ENCODE results near the gene ST6GAL1. TPM values are rescaled to one million over a fixed set of nuclear protein-coding genes. Genes with fewer than 3 reads are reported as not detected.

Gene ST6GAL1
- total RNA-seq, 2 donors from 2014 or later = 57.3 to 62.6 TPM

DNA sequence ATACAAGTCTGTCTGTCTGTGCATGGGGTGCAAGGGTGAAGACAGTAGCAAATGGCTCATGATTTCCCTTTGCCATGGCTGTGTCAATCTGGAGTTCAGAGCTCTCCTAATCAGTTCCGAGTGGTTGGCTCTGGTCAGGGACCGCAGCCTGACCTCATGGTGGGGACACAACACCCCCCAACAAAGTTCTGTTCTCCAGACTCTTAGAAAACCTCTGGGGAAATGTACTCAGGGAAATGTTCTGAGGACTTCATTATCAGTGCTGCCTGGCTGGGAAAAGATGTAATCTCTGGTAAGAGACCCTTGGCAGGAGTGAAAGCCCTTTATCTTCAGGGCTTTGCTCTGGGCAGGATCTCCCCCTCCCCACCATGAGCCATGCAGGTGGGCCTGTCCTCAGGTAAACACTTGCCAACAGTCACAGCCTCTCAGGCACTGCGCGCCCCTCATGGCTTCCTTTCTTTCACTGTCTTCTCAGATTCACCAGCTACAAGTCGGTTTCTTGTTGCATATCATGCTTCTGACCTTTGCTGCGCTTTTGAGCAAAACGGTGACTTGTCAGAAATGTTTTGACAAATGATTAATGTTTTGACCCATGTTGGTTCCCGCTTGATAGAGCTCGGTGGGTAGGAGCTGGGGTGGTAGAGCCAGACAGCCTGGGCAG lies 95.5 kb downstream of the ST6GAL1 start:
- intact Hi-C loops (cut with DNase I, micrococcal nuclease) = no loop called here
- ATAC-seq = no peak
- DNase-seq = no peak

DNA sequence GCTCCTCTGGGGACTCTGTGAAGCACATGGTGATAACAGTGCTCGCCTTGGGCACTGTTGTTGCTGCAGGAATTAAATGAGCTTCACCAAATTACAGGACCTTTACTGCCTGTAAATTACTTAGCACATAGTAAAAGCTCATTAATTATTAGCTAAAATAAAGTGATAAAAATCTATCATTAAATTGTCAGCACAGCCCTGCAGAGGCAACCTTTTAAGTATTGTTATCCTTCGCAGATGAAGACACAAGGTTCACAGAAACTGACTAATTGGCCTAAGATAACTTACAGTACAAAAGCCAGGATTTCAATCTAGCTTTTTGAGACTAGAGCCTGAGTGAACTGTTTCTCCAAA lies 96.0 kb downstream of the ST6GAL1 start:
- DNase-seq (no peak), ATAC-seq (no peak)
- intact Hi-C loops (cut with DNase I, micrococcal nuclease) = no loop called here

DNA sequence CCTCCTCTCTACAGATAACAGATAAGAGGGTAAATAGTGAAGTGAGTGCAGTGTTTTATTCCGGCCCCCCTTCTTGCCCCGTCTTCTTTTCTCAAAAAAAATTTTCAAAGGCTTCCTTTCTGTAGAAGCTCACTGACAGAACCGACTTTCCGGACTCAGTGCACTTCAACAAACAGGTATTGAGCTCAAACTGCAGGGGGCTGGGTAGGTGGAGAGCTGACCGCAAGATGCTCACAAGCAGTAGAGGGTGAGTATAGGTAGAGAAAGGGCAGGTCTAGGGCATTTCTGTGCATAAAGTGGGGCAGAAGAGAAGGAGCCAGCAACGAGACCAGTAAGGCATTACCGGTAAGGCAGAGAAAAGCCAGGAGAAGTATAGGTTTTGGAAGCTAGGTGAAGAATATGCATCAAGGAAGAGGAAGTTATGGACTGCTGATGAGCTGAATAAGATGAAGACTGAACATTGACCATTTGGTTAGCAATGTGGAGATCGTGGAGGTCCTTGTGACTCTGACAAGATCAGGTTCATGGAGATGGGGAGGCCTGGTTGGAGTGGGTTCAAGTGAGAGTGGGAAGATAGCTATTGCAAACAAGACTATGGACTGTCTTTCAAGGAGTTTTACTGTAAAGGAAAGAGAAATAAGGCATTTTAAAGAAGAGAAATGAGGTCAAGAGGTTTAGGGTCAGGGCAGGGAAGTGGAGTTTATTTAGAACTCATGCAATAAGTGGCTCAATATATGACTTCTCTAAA lies 97.4 kb downstream of the ST6GAL1 start:
- intact Hi-C loops (cut with DNase I, micrococcal nuclease) = no loop called here
- DNase-seq = no peak

DNA sequence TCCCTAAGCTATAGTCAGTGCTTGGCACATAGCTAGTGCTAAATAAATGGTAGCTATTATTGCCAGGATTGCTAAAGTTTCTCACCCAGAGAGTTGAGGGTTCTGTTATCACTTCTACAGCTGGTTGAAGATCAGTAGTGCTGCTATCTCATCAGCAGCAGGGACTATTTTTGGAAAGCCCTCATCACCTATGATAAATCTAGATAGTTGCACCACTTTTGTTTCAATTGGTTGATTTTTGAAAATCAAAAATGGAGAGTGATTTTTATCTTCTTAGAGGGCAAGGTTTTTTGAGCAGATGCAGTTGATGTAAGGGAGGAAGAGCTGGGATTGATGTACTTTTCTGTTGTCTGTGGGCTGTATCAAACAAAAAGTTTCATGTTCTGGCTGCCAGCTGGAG lies 101.6 kb downstream of the ST6GAL1 start:
- DNase-seq (no peak), ATAC-seq (no peak)
- intact Hi-C loops (cut with DNase I, micrococcal nuclease) = no loop called here

More for the DNA sequence above, 97.4 kb downstream of the ST6GAL1 start:
- no peak for ATAC-seq

DNA sequence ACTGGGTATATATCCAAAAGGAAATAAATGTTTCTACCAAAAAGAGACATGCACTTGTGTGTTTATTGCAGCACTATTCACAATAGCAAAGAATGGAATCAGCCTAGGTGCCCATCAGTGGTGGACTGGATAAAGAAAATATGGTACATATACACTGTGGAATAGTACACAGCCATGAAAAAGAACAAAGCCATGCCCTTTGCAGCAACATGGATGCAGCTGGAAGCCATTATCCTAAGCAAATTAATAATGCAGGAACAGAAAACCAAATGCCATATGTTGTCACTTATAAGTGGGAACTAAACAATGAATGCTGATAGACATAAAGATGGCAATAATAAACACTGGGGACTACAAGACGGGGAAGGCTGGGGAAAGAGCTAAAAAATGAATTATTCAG lies 106.1 kb downstream of the ST6GAL1 start:
- intact Hi-C loops (cut with DNase I, micrococcal nuclease) = no loop called here
- no peak for ATAC-seq
- DNase-seq = no peak

DNA sequence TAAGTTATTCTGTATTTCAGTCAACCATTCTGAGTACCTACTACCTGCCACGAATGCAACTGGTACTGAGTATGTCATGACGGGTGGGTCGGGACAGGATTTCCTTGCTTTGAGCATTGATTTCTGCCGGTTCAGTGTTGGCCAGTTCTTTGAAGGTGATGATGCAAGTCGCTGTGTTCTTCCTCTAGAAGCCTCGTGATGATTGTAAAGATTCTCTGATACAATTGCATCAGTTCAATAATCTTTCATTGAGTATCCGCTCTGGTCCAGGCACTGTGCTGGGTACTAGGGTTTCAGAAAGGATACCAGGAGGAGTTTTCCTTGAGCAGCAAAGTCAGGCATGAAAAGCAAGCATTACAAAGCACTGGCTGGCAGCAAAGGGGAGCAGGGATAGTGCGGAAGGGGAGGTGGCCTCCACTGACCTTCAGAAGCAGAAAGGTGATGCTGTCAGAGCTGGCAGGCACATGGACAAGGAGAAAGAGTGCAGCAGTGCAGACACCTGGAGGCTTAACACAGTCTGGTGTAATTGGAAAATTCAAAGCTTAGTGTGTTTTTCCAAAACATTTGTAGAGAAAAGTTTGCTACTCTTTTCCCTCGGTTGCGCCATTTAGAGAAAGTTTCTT lies 108.9 kb downstream of the ST6GAL1 start:
- no peak for DNase-seq
- ATAC-seq = peak; percentile 44

DNA sequence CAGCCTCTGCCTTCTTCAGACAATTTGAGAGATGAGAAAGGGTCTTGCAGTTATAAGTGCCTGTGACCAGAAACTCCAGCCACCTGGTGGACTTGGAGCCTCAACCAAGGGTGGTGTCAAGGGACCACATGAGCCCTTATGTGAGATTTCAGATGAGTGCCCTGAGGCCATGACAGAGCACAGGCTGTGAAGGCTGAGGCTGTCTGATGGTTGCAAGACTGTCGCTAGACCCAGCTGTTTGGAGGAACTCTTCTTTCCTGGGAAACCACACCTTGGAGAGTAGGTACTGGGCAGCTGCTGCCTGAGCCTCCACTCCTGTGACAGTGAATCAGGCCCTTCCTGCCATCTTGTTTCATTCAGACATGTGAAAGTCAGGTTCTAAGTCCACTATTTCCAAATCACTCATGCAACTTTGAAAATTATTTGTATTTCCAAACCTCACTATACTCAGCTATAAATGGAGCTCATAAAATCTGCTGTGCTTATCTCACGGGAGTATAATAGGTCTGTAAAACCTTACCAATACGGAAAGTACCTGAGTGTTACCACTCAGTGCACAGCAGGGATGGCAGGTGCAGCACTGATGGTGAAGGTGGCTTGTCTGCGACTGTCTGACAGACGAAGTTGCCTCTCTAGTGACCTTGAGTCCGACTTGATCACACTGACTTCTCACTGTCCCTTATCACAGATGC lies 109.5 kb downstream of the ST6GAL1 start:
- ATAC-seq (peak; percentile 82), DNase-seq (peak; percentile 62 to 74)
- intact Hi-C loops (cut with DNase I, micrococcal nuclease) = no loop called here

More for the DNA sequence above, 108.9 kb downstream of the ST6GAL1 start:
- intact Hi-C loops (cut with DNase I, micrococcal nuclease) = no loop called here

DNA sequence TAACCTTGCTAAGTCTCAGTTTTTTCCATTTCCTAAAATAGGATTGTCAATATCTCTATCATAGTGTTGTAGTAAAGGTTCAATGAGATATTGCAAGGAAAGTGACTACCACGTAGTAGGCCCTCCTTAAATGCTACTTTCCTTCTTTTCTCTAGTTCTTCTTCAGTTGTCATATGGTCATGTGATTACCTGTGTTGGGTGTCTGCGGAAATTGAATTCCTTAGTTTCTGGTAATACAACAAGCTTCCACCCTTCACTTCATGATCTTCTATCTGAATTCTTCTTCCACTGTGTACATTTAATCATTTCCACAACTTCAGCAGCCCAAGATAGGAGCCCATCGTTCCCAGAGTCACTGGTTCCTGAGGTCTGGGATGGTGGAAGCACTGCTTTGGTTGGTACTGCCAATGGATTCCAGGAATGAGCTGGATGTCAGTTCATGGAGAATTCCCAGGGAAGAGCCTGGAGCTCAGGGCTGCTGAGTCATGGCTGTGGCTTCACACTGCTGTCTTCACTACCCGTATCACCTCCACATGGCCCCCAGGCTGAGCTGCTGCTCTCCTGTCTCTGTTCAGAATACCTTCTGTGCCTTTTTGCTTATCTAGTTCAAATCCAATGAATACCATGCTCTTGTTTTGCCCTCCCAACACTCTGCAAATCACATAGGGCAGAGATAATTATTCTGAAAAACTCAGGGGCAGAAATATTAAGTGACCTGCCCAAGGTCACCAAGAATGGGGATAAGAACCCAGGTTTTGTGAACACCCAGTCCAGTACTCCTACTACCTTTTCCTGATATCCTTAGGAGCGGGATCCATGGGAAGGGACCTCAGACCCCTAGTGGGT lies 110.4 kb downstream of the ST6GAL1 start:
- intact Hi-C loops (cut with DNase I, micrococcal nuclease) = no loop called here
- ATAC-seq (no peak), DNase-seq (no peak)

DNA sequence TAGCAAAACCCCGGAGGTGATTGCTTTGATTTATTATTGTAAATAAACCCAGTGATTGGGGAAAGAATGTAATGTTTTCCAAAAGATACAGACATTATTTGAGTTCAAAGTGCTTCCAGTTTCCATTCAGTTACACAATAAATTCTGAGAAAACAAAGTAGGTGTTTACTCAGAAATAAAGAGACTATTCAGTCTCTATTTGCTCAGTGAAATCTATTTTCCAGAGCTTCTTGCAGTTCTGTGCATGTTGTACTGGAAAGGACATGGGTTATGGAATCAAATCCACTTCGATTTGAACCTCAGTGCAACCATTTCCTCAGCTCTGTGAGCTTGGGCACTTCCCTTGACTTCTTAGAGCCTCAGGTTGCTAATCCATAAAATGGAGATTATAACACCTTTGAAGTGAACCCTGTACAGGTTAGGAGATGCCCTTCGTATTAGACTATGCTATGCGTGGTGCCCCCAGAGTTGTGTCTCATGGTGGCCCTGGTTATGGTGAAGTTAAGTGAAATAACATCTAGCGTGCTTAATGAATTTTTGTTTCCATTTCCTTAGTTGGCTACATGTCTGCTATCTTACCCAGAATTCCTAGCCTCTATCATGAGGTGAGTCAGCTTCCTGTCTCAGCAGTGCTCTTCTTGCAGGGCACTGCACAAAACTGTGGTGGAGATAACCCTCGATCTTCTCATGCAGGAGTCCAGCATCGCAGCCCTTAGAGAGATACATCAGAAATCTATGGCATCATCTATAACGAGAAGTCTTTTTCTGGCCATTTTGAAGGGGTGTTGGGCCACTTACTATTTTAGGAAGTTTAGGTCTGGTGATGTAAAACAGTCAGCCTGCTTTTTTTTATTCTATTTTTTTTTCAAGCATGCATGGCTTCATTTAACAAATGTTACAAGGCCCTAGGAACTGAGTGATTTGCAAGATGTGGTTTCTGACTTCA lies 111.3 kb downstream of the ST6GAL1 start:
- peak; percentile 46 for ATAC-seq
- no peak for DNase-seq
- intact Hi-C loops (cut with DNase I, micrococcal nuclease) = no loop called here

DNA sequence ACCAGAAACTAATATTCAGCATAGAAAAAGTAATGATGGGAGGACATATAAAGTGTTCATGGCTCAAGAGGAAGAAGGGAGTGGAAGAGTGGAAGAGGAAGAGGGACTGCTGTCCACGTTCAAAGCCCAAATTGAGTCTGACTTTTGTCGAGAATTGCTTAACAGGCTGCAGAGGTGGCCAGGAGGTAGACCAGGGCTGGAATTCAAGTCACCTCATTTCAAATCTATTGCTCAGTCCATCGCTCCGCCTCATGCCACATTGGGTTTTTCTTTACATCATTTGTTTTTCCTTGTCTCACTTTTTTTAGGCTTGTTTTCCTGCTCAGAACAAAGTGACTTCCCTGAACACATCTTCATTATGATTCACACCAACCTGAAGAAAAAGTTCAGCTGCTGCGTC lies 112.0 kb downstream of the ST6GAL1 start:
- DNase-seq = no peak
- intact Hi-C loops (cut with DNase I, micrococcal nuclease) = no loop called here
- no peak for ATAC-seq

DNA sequence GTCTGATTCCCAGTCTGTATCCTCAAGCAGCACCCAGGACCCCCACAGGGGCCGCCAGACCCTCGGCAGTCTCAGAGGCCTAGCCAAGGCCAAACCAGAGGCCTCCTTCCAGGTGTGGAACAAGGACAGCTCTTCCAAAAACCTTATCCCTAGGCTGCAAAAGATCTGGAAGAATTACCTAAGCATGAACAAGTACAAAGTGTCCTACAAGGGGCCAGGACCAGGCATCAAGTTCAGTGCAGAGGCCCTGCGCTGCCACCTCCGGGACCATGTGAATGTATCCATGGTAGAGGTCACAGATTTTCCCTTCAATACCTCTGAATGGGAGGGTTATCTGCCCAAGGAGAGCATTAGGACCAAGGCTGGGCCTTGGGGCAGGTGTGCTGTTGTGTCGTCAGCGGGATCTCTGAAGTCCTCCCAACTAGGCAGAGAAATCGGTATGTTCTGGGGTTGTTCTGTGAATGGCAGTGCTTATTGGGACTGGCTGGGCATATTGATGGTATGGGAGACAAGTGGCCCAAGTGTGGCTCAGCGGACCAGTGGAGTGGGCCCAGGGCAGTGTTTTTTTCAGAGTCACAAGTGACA lies 112.6 kb downstream of the ST6GAL1 start:
- DNase-seq = no peak
- ATAC-seq = no peak
- intact Hi-C loops (cut with DNase I, micrococcal nuclease) = no loop called here

DNA sequence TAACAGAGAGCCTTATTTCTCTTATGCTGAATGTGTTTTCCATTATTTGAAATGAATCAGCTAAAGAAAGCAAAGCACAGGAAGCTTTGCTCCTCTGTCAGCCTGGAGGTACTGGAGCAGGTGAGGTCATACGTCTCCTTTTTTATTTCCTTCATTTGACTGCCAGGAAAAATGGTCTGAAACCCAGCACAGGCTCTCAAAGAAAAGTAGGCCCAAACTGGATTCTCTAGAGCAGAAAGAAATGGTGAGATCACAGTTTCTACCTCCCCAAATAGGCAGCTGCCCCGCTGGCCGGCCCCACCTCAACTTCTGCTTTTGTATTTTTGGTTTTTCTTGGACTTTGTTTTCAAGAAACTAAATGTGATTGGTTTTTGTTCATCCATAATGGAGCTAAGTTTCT lies 113.9 kb downstream of the ST6GAL1 start:
- ATAC-seq = peak; percentile 16
- intact Hi-C loops (cut with DNase I, micrococcal nuclease) = no loop called here
- DNase-seq = no peak

DNA sequence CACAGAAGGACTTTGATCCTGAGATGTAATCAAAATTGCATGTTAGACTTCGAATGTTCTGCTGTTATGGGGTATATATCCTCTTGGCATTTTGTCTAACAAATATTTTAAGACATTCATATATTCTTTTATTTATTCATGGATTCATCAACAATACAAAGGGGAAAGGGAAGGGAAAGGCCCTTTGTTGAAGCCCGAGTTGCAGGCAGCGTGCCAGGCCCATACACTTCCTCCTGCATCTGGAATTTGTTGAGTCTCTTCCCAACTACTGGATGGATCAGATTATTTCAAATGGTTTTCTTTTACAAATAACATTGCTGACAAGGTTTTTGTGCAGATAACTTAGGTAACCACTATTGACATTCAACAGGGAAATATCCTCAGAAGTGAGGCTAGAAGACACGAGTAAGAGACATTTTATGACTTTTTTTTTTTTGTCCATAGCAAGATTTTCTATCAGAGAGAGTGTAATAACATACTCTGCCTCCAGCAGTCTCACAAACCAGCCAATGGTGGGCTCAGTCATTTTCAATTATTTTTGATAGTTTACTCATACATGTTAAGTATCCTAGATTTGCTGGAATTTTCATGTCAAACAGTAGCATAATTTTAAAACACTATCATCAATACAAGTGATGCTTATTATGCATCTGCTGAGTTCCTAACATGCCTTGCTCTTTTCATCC lies 114.7 kb downstream of the ST6GAL1 start:
- no peak for ATAC-seq
- intact Hi-C loops (cut with DNase I, micrococcal nuclease) = no loop called here
- peak; percentile 62 to 73 for DNase-seq

DNA sequence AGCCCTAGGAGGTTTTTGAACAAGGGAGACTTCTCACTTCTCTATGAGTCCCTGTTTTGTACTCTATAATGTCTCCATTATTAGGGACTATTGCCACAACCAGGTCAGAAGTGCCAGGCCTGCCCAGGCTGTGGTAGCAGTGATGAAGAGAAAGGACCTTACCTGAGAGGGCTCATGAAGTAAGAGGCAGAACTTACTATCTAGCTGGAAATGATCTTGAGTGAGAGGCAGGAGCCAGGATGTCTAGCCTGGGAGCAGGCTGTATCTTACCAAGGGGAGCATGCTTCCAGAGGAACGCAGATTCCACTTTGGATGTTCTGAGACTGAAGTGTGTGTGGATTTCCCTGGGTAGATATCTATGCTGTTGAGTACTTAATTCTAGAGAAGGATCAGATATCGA lies 115.7 kb downstream of the ST6GAL1 start:
- no peak for ATAC-seq
- DNase-seq = no peak
- intact Hi-C loops (cut with DNase I, micrococcal nuclease) = no loop called here

DNA sequence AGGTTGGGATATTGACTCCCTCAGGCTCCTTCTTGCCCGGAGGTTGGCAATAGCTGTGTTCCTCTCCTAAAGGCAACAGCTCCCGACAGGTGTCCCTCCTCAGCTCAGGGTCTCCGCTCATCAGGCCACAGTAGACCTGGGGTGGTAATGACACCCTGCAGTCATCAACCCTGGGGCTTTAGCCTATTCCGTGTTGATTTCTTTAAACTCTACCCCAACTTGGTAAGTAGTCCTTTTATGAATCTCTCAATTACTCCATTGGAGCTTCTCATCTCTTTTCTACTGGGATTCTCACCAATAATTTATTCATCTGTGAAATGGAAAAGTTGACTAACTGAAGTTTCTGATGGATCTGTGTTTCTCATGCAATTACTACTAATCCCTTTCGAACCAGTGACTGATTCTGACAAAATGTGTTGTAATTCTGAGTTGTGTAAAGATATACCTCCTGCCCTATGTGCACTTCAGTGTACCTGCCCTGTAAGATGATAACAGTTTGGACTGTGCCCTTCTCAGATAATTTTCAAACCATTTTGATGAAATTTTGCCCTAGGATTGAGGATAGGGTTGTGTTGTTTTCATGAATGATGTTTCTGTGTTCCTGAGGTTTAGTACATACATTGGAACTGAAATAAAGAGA lies 119.3 kb downstream of the ST6GAL1 start:
- ATAC-seq = no peak
- intact Hi-C loops (cut with DNase I, micrococcal nuclease) = no loop called here
- no peak for DNase-seq

DNA sequence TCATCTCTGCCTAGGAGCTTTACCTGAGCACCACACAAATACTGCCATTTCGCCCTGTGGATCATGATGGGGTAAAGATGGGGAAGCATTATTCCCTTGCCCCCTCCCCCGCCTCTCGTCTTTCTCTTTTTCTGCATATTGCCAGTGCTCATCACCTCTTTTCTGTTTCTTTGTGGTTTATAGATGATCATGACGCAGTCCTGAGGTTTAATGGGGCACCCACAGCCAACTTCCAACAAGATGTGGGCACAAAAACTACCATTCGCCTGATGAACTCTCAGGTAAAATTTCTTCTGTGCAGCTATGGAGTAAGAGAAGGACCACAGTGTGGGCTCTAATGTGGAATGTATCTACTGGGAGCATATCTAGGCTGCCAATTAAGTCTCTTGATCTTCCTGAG lies 120.7 kb downstream of the ST6GAL1 start:
- ATAC-seq (no peak), DNase-seq (no peak)
- intact Hi-C loops (cut with DNase I, micrococcal nuclease) = no loop called here
